ENCODE measurements around the gene EPO.
"Not testable (repeated sequence)": the region's sequence is repeated elsewhere in the genome, so short reads cannot be mapped to it uniquely, and the experiment has no call there.

The EPO gene

DNA sequence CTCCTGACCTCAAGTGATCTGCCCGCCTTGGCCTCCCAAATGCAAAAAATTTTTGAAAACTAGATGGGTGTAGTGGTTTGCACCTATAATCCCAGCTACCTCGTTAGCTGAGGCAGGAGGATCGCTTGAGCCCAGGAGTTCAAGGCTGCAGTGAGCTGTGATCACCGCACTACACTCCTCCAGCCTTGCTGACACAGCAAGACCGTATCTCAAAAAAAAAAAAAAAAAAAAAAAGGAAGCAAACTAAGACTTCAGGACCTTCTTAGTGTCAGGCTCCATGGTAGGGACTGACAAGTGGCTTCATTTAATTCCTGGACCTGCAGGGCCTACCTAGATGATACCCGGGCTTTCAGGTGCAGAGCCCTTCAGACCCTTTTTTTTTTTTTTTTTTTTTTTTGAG is 11.9 kb upstream of the EPO start:
- Mint-ChIP-seq H3K4me3 (no peak overlapping the region), H3K27me3 (no peaks in the 10 kb centered on the region), H3K9me3 (no peaks in the 10 kb centered on the region), H3K36me3 (ENCODE audit: low read depth) (peaks cover 12% of the 10 kb centered on the region), H3K4me1 (ENCODE audit: low read depth) (peaks cover 10% of the 10 kb centered on the region), H3K27ac (no peak overlapping the region)

GRCh38 chr7:100710452-100710851 is 9.8 kb upstream of the EPO start:
- no peaks in the 10 kb centered on the region for H3K9me3 Mint-ChIP-seq
- no peak overlapping the region for H3K27ac Mint-ChIP-seq
- peaks cover 10% of the 10 kb centered on the region for H3K4me1 Mint-ChIP-seq (ENCODE audit: low read depth)
- peaks cover 12% of the 10 kb centered on the region for H3K36me3 Mint-ChIP-seq (ENCODE audit: low read depth)
- H3K4me3 Mint-ChIP-seq: no peak overlapping the region
- no peaks in the 10 kb centered on the region for H3K27me3 Mint-ChIP-seq

DNA sequence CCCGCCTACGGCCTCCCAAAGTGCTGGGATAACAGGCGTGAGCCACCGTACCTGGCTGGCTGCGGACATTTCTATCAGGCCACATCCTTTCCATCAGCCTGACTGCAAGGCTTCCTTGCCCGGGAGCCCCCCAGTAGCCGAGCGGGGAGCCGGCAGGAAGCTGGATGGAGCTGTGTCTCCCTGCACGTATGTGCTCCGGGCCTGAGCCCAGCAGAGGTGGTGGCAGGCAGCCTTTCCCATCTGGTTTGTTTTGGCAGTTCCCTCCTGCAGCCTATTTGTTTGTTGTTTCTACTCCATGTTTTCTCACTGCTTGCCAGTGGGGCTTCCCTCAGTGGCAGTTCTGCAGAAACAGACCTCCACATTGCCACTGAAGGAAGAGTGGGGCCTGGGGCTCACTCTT is 8.9 kb upstream of the EPO start:
- Mint-ChIP-seq H3K36me3 (ENCODE audit: low read depth) (peaks cover 12% of the 10 kb centered on the region), H3K4me1 (ENCODE audit: low read depth) (peaks cover 10% of the 10 kb centered on the region)

GRCh38 chr7:100714725-100715124 is 5.5 kb upstream of the EPO start:
- Mint-ChIP-seq H3K36me3 (ENCODE audit: low read depth) (peaks cover 5% of the 10 kb centered on the region), H3K4me3 (no peak overlapping the region)

More for the DNA sequence above, 8.9 kb upstream of the EPO start:
- Mint-ChIP-seq H3K27me3 (no peaks in the 10 kb centered on the region), H3K27ac (no peak overlapping the region), H3K4me3 (no peak overlapping the region), H3K9me3 (no peaks in the 10 kb centered on the region)

GRCh38 chr7:100717073-100717472 is 3.2 kb upstream of the EPO start:
- not testable (repeated sequence) for H3K4me3 Mint-ChIP-seq; H3K9me3 Mint-ChIP-seq; H3K4me1 Mint-ChIP-seq (ENCODE audit: low read depth); H3K36me3 Mint-ChIP-seq (ENCODE audit: low read depth); H3K27ac Mint-ChIP-seq
- H3K27me3 Mint-ChIP-seq: peaks cover 30% of the 10 kb centered on the region

More at GRCh38 chr7:100714725-100715124, 5.5 kb upstream of the EPO start:
- Mint-ChIP-seq H3K27me3 (peaks cover 14% of the 10 kb centered on the region), H3K27ac (no peak overlapping the region), H3K9me3 (no peaks in the 10 kb centered on the region), H3K4me1 (ENCODE audit: low read depth) (no peaks in the 10 kb centered on the region)

DNA sequence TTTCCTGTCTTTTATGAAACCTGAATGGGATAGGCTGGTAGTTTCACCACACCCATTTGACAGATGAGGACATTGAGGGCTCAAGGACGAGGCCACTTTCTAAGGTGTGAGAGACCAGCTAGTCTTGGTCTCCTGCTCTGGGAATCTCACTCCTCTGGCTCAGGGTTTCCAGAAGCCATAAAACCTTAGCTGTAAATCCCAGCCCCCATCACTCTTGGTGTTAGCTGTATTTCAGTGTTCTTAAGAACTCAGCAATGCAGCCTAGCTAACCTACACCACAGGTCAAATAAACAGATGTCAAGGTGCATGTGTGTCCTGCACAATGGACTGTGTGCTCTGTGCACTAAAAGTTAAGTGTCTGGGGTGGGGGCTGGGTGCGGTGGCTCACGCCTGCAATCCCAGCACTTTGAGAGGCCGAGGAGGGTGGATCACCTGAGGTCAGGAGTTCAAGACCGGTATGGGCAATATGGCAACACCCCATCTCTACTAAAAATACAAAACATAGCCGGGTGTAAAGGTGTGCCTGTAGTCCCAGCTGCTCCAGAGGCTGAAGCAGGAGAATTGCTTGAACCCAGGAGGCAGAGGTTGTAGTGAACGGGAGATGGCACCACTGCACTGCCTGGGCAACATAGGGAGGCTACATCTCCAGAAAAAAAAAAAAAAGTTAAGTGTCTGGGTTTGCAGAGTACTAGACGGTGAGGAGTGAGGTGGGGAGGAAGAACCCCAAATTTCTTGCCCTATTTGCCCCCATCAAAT is 567 bp upstream of the EPO start:
- no peaks in the 10 kb centered on the region for H3K4me1 Mint-ChIP-seq (ENCODE audit: low read depth)
- peaks cover 5% of the 10 kb centered on the region for H3K36me3 Mint-ChIP-seq (ENCODE audit: low read depth)
- peaks cover 47% of the 10 kb centered on the region for H3K27me3 Mint-ChIP-seq
- no peaks in the 10 kb centered on the region for H3K9me3 Mint-ChIP-seq
- H3K4me3 Mint-ChIP-seq: no peak overlapping the region
- H3K27ac Mint-ChIP-seq: no peak overlapping the region

DNA sequence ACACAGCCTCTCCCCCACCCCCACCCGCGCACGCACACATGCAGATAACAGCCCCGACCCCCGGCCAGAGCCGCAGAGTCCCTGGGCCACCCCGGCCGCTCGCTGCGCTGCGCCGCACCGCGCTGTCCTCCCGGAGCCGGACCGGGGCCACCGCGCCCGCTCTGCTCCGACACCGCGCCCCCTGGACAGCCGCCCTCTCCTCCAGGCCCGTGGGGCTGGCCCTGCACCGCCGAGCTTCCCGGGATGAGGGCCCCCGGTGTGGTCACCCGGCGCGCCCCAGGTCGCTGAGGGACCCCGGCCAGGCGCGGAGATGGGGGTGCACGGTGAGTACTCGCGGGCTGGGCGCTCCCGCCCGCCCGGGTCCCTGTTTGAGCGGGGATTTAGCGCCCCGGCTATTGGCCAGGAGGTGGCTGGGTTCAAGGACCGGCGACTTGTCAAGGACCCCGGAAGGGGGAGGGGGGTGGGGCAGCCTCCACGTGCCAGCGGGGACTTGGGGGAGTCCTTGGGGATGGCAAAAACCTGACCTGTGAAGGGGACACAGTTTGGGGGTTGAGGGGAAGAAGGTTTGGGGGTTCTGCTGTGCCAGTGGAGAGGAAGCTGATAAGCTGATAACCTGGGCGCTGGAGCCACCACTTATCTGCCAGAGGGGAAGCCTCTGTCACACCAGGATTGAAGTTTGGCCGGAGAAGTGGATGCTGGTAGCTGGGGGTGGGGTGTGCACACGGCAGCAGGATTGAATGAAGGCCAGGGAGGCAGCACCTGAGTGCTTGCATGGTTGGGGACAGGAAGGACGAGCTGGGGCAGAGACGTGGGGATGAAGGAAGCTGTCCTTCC is 620 bp downstream of the EPO start:
- Mint-ChIP-seq H3K4me1 (ENCODE audit: low read depth) (no peaks in the 10 kb centered on the region), H3K27me3 (peaks cover 47% of the 10 kb centered on the region), H3K9me3 (no peaks in the 10 kb centered on the region), H3K36me3 (ENCODE audit: low read depth) (peaks cover 5% of the 10 kb centered on the region), H3K4me3 (no peak overlapping the region), H3K27ac (no peak overlapping the region)

DNA sequence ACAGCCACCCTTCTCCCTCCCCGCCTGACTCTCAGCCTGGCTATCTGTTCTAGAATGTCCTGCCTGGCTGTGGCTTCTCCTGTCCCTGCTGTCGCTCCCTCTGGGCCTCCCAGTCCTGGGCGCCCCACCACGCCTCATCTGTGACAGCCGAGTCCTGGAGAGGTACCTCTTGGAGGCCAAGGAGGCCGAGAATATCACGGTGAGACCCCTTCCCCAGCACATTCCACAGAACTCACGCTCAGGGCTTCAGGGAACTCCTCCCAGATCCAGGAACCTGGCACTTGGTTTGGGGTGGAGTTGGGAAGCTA is 1.2 kb downstream of the EPO start:
- H3K4me3 Mint-ChIP-seq: no peak overlapping the region
- no peak overlapping the region for H3K27ac Mint-ChIP-seq

DNA sequence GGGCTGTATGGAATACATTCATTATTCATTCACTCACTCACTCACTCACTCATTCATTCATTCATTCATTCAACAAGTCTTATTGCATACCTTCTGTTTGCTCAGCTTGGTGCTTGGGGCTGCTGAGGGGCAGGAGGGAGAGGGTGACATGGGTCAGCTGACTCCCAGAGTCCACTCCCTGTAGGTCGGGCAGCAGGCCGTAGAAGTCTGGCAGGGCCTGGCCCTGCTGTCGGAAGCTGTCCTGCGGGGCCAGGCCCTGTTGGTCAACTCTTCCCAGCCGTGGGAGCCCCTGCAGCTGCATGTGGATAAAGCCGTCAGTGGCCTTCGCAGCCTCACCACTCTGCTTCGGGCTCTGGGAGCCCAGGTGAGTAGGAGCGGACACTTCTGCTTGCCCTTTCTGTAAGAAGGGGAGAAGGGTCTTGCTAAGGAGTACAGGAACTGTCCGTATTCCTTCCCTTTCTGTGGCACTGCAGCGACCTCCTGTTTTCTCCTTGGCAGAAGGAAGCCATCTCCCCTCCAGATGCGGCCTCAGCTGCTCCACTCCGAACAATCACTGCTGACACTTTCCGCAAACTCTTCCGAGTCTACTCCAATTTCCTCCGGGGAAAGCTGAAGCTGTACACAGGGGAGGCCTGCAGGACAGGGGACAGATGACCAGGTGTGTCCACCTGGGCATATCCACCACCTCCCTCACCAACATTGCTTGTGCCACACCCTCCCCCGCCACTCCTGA is 2.4 kb downstream of the EPO start:
- H3K4me3 Mint-ChIP-seq: no peak overlapping the region
- no peak overlapping the region for H3K27ac Mint-ChIP-seq
- no peaks in the 10 kb centered on the region for H3K9me3 Mint-ChIP-seq
- peaks cover 56% of the 10 kb centered on the region for H3K27me3 Mint-ChIP-seq
- H3K4me1 Mint-ChIP-seq (ENCODE audit: low read depth): no peaks in the 10 kb centered on the region
- peaks cover 5% of the 10 kb centered on the region for H3K36me3 Mint-ChIP-seq (ENCODE audit: low read depth)

More for the DNA sequence above, 1.2 kb downstream of the EPO start:
- Mint-ChIP-seq H3K36me3 (ENCODE audit: low read depth) (peaks cover 5% of the 10 kb centered on the region), H3K9me3 (no peaks in the 10 kb centered on the region), H3K27me3 (peaks cover 47% of the 10 kb centered on the region), H3K4me1 (ENCODE audit: low read depth) (no peaks in the 10 kb centered on the region)

DNA sequence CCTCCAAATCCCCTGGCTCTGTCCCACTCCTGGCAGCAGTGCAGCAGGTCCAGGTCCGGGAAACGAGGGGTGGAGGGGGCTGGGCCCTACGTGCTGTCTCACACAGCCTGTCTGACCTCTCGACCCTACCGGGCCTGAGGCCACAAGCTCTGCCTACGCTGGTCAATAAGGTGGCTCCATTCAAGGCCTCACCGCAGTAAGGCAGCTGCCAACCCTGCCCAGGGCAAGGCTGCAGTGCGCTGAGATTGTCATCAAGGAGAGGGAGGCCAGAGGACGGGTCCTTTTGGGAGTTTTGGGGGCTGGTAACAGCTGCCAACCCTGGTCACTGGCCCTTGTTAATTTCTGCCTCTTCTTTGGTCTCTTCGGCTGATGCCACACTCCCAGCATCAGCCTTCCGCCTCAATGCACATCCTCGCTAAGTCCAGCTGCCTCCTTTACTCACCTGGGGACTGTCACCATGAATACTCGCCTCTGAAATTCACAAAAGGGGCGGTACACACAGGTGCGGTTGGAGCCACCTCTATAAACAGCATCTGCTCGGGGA is 3.5 kb downstream of the EPO start:
- Mint-ChIP-seq H3K27ac (no peak overlapping the region), H3K4me3 (no peak overlapping the region), H3K4me1 (ENCODE audit: low read depth) (no peaks in the 10 kb centered on the region), H3K27me3 (peaks cover 54% of the 10 kb centered on the region), H3K9me3 (no peaks in the 10 kb centered on the region), H3K36me3 (ENCODE audit: low read depth) (peaks cover 4% of the 10 kb centered on the region)

DNA sequence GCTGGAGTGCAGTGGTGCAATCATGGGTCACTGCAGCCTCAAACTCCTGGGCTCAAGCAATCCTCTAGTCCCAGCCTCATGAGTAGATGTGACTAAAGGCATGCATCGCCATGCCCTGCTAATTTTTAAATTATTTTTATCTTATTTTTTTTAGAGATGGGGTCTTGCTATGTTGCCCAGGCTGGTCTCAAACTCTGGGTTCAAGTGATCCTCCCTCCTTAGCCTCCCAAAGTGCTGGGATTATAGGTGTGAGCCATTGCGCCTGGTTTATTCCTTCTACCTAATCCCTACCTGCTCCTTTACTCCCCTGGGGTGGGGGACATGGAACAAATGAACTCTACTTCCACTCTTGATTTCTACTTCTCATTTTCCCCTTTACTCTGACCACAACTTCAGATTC is 4.1 kb downstream of the EPO start:
- not testable (repeated sequence) for H3K4me1 Mint-ChIP-seq (ENCODE audit: low read depth); H3K27ac Mint-ChIP-seq
- H3K27me3 Mint-ChIP-seq: peaks cover 50% of the 10 kb centered on the region

DNA sequence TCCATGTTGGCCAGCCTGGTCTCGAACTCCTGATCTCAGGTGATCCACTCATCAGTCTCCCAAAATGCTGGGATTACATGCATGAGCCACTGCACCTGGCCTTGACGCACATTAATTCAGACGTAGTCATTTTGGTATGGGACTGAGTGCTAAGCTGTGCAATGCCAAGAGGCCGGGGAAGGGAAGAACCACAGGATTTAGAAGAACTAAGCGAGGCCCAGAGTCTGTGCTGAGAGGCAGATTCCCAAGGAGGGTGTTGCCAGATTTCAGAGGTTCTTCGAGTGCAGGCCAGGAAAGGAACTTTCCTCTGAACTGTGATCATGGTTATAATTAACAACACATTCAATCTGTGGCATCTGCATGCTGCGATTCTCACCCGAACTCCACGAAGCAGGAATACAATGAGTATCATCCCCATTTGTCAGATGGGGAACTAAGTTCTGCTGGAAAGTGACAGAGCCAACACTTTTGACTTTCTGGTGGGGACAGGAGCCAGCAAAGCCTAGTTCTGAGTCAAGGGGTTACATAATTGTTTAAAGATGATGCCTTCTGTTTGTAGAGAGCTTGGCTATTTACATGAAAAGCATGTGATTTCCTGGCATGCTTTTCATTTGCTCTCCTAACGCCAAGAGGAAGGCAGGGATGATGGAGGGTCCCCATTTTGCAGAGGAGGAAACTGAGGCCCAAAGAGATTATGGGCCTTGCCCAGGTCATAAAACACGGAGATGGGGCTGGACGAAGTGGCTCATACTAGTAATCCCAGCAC is 6.9 kb downstream of the EPO start:
- no peaks in the 10 kb centered on the region for H3K4me1 Mint-ChIP-seq (ENCODE audit: low read depth)
- H3K9me3 Mint-ChIP-seq: no peaks in the 10 kb centered on the region
- H3K27ac Mint-ChIP-seq: no peak overlapping the region
- no peaks in the 10 kb centered on the region for H3K36me3 Mint-ChIP-seq (ENCODE audit: low read depth)
- H3K4me3 Mint-ChIP-seq: no peak overlapping the region
- peaks cover 30% of the 10 kb centered on the region for H3K27me3 Mint-ChIP-seq

More for the DNA sequence above, 4.1 kb downstream of the EPO start:
- not testable (repeated sequence) for H3K4me3 Mint-ChIP-seq; H3K36me3 Mint-ChIP-seq (ENCODE audit: low read depth); H3K9me3 Mint-ChIP-seq

DNA sequence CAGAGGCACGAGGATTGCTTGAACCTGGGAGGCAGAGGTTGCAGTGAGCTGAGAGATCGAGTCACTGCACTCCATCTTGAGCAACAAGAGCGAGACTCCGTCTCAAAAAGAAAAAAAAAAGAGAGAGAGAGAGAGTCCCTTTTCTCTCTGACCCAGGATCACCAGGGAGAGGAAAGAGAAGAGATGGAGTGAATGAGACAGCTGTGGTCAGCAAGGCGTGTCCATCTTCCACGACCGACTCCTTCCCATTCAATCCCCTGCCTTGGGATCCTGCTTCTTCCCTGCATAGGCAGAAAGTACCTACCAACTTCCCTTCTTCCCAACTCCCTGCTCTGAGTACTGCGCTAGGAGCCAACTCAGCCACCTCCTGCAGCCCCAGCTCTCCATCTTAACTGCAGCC is 7.9 kb downstream of the EPO start:
- Mint-ChIP-seq H3K27ac (no peak overlapping the region), H3K4me3 (no peak overlapping the region), H3K36me3 (ENCODE audit: low read depth) (no peaks in the 10 kb centered on the region), H3K9me3 (no peaks in the 10 kb centered on the region), H3K4me1 (ENCODE audit: low read depth) (no peaks in the 10 kb centered on the region), H3K27me3 (peaks cover 21% of the 10 kb centered on the region)

GRCh38 chr7:100730136-100730800 is 10.0 kb downstream of the EPO start:
- H3K4me3 Mint-ChIP-seq: no peak overlapping the region
- no peaks in the 10 kb centered on the region for H3K4me1 Mint-ChIP-seq (ENCODE audit: low read depth)
- H3K27ac Mint-ChIP-seq: no peak overlapping the region
- no peaks in the 10 kb centered on the region for H3K9me3 Mint-ChIP-seq
- peaks cover 22% of the 10 kb centered on the region for H3K27me3 Mint-ChIP-seq
- H3K36me3 Mint-ChIP-seq (ENCODE audit: low read depth): no peaks in the 10 kb centered on the region

Measured in stimulated activated naive CD8-positive, alpha-beta T cell treated with anti-CD3 and anti-CD28 coated beads, Interleukin-15, Interleukin-2, amounts not matched to agents 100 ng/mL and 50 ng/mL, for 24 hours (primary cell).